IPS DF 6.9 (cell line): ENCODE data around the gene SNX15.
"Not testable (repeated sequence)": the region's sequence is repeated elsewhere in the genome, so short reads cannot be mapped to it uniquely, and the experiment has no call there.

Experiments
- DNase-seq: peaks from one replicate; pipeline ENCODE4 v3.0.0-alpha.2; 2013; ENCODE audit warnings: low read depth, low spot score
- H3K27ac ChIP-seq: one replicate; pipeline ENCODE4 v1.5.1; 2013; ENCODE audit warnings: low read length, control low read depth
- H3K27me3 ChIP-seq: 2 replicates; pipeline ENCODE4 v1.6.1; 2013; ENCODE audit warnings: mild to moderate bottlenecking, low read length; ENCODE audit not compliant: control insufficient read depth, insufficient read depth
- H3K36me3 ChIP-seq: 2 replicates; pipeline ENCODE4 v1.6.1; 2013; ENCODE audit warnings: low read length; ENCODE audit not compliant: control insufficient read depth, insufficient read depth
- H3K4me1 ChIP-seq: 2 replicates; pipeline ENCODE4 v1.6.1; 2013; ENCODE audit warnings: low read length; ENCODE audit not compliant: control insufficient read depth, insufficient read depth
- H3K4me3 ChIP-seq: 2 replicates; pipeline ENCODE4 v1.5.1; 2013; ENCODE audit warnings: mild to moderate bottlenecking, low read length
- H3K9me3 ChIP-seq: 2 replicates; pipeline ENCODE4 v1.6.1; 2013; ENCODE audit warnings: low read length, inconsistent platforms; ENCODE audit not compliant: control insufficient read depth, insufficient read depth
- WGBS: extraction: QIAGEN DNeasy Blood & Tissue Kit; methylation state at CpG from one replicate; pipeline ENCODE4 v1.1.7; 2013; ENCODE audit warnings: mixed read lengths, missing lambda C conversion rate; ENCODE audit not compliant: insufficient read length, insufficient coverage; 5-methylcytosine and 5-hydroxymethylcytosine counted together

The SNX15 gene

DNA sequence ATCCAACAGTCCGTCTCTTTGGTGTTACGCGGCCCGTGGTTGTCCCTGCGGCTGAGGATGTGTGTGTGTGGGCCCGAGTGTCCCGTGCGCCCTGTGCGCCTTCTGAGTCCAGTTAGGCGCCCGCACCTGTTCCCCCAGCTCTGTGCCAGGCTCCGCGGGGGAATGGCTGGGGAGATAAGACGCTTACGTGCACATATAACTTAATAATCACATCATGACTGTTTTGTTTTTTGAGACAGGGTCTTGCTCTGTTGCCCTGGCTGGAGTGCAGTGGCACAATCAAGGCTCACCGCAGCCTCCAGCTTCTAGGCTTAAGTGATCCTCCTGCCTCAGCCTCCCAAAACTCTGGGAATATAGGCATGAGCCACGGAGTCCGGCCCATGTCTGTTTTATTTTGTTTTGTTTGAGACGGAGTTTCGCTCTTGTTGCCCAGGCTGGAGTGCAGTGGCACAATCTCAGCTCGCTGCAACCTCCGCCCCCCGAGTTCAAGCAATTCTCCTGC is 12.5 kb upstream of the SNX15 start:
- no peak for DNase-seq
- Histone ChIP-seq H3K4me3 (peak overlapping the region; percentile 54; the same call in 1 of the 2 replicates), H3K36me3 (peaks cover 8% of the 10 kb centered on the region), H3K27ac (no peak overlapping the region), H3K27me3 (no peaks in the 10 kb centered on the region), H3K4me1 (no peaks in the 10 kb centered on the region; the same call in 1 of the 2 replicates), H3K9me3 (no peaks in the 10 kb centered on the region)
- no CpG with 5 or more reads among the region's 23 CpGs for WGBS

DNA sequence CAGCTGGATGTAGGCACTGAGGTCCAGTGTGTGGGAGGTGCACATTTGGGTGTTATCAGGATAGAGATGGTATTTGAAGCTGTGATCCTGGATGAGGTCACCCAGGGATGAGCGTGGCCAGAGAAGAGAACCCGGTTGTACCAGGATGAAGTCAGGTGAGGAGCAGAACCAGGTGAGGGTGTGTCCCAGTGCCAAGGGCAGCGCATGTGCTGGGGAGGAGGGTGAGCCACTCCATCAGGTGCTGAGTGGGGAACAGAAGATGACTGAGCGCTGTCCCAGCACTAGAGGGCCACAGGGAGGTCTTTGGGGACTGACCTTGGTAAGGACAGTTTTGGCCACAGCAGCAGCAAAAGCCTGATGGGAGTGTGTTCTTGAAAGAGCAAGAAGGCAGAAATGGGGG is 10.5 kb upstream of the SNX15 start:
- H3K4me3 ChIP-seq, result no peak overlapping the region
- H3K4me1 ChIP-seq, result no peaks in the 10 kb centered on the region; the same call in 1 of the 2 replicates
- peaks cover 12% of the 10 kb centered on the region for H3K36me3 ChIP-seq
- no CpG with 5 or more reads among the region's 4 CpGs for WGBS
- H3K27ac ChIP-seq, result no peak overlapping the region
- no peak for DNase-seq
- no peaks in the 10 kb centered on the region for H3K27me3 ChIP-seq
- no peaks in the 10 kb centered on the region for H3K9me3 ChIP-seq

DNA sequence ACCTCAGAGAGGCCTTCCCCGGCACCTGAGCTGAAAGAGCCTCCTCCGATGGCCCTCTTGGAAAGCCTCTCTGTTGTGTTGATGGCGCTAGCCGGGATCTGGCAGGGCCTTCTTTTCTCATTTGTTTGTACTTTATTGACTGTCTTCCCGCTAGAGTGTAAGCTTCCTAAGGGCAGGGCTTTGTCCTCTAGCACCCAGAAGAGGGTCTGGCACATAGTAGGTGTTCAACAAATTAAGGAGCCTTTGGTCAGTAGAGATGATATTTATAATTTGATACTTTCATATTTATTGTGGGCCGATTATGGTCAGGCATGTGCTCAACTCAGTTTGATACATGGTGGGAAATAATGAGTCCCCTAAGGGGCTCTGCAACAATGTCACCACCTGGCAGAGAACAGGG is 9.3 kb upstream of the SNX15 start:
- no CpG with 5 or more reads among the region's 6 CpGs for WGBS
- H3K4me1 ChIP-seq, result no peaks in the 10 kb centered on the region; the same call in 1 of the 2 replicates
- H3K4me3 ChIP-seq, result no peak overlapping the region
- H3K27ac ChIP-seq, result no peak overlapping the region
- DNase-seq, result no peak
- no peaks in the 10 kb centered on the region for H3K9me3 ChIP-seq
- peaks cover 12% of the 10 kb centered on the region for H3K36me3 ChIP-seq
- H3K27me3 ChIP-seq, result no peaks in the 10 kb centered on the region

DNA sequence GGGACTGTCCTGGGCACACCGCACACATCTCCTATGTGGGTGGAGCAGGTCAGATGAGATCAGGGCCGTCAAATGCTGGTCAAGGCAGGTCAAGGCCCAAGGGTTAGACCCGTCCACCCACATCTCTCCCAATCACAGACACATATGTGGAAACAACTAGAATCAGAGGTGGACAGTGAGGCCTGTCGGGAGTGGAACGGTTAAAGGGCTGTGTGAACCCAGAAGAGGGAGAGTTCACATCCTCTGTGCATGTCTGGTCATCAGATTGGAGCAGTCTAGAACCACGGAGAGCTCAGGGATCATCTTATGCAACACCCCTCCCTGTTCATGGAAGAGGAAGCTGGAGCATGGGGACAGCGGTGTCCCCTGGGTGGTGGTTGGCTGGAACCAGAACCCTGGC is 7.4 kb upstream of the SNX15 start:
- no peak overlapping the region for H3K27ac ChIP-seq
- no peaks in the 10 kb centered on the region for H3K27me3 ChIP-seq
- no peaks in the 10 kb centered on the region for H3K4me1 ChIP-seq
- H3K9me3 ChIP-seq, result no peaks in the 10 kb centered on the region
- H3K4me3 ChIP-seq, result no peak overlapping the region
- no CpG with 5 or more reads among the region's 7 CpGs for WGBS
- DNase-seq, result no peak
- peaks cover 12% of the 10 kb centered on the region for H3K36me3 ChIP-seq

DNA sequence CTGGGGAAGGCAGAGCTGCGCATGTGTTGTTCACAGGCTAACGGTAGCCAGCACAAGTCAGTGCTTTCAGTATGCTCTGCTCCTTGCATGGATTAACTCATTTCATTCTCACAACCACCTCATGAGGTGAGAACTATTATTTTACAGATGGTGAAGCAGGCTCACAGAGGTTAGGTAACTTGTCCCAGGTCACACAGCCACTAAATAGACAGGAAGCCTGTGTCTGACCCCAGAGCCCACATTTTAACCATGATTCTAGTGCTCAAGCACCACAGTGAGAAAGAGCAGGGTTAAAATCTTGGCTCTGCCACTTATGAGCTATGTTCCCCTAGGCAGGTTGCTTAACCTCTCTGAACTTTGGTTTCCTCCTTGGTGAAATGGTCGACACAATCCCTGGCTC is 6.2 kb upstream of the SNX15 start:
- Histone ChIP-seq H3K4me3 (no peak overlapping the region), H3K27ac (no peak overlapping the region), H3K9me3 (no peaks in the 10 kb centered on the region), H3K4me1 (no peaks in the 10 kb centered on the region), H3K27me3 (no peaks in the 10 kb centered on the region), H3K36me3 (peaks cover 12% of the 10 kb centered on the region)
- no peak for DNase-seq
- WGBS, result no CpG with 5 or more reads among the region's 3 CpGs

DNA sequence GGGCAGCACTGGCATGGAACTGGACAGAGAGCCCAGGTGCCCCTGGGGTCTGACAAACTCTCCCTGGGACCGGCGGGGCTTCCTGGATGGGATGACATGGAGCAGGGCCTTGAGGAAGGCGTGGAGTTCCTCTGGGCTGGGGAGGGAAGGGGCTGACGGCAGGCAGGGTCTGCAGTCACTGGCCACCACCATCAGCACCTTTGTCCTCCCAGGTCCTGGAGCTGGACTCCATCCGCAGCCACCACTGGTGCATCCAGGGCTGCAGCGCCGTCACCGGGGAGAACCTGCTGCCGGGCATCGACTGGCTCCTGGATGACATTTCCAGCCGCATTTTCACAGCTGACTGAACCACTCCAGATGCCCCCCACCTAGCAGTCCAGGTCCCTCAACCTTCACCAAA is 5.7 kb upstream of the SNX15 start:
- peaks cover 12% of the 10 kb centered on the region for H3K36me3 ChIP-seq
- H3K27ac ChIP-seq, result no peak overlapping the region
- no peak overlapping the region for H3K4me3 ChIP-seq
- H3K4me1 ChIP-seq, result no peaks in the 10 kb centered on the region
- H3K9me3 ChIP-seq, result no peaks in the 10 kb centered on the region
- WGBS, result no CpG with 5 or more reads among the region's 11 CpGs
- DNase-seq, result no peak
- H3K27me3 ChIP-seq, result no peaks in the 10 kb centered on the region

DNA sequence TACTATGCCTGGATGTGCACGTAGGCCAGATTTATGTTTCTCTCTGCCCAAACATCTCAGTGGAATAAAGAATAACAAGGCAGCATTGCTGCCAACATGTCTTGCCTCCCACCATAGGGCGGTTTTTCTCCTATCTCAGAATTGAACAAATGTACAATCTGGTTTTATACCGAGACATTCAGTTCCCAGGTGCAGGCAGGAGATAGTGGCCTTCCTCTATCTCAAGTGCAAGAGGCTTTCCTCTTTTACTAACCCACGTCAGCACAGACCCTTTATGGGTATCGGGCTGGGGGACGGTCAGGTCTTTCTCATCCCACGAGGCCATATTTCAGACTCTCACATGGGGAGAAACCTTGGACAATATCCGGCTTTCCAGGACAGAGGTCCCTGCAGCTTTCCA is 3.7 kb upstream of the SNX15 start:
- no CpG with 5 or more reads among the region's 8 CpGs for WGBS
- H3K27ac ChIP-seq, H3K36me3 ChIP-seq, H3K9me3 ChIP-seq, DNase-seq, H3K4me1 ChIP-seq, H3K4me3 ChIP-seq, H3K27me3 ChIP-seq: not testable (repeated sequence)

DNA sequence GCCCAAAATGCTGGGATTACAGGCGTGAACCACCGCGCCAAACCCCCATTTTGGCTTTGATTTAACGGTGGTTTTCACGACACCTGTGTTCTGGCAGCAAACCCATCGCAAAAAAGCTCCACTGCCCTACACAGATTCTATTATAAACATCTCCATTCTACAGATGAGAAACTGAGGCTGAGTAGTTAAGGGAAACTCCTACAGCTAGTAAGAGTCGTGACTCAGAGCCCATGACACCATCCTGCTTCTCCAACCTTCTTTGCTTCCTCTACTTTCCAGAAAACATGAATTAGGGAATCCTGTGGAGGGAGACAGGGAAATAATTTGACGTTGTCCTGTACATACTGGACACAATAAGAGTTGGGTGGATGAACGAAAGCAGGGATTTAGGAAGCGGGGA is 429 bp upstream of the SNX15 start:
- no peak overlapping the region for H3K27ac ChIP-seq
- no peaks in the 10 kb centered on the region for H3K27me3 ChIP-seq
- H3K9me3 ChIP-seq, result no peaks in the 10 kb centered on the region
- H3K36me3 ChIP-seq, result no peaks in the 10 kb centered on the region
- no peak for DNase-seq
- no CpG with 5 or more reads among the region's 10 CpGs for WGBS
- H3K4me1 ChIP-seq, result no peaks in the 10 kb centered on the region
- peak overlapping the region; percentile 93; the same call in 1 of the 2 replicates for H3K4me3 ChIP-seq

DNA sequence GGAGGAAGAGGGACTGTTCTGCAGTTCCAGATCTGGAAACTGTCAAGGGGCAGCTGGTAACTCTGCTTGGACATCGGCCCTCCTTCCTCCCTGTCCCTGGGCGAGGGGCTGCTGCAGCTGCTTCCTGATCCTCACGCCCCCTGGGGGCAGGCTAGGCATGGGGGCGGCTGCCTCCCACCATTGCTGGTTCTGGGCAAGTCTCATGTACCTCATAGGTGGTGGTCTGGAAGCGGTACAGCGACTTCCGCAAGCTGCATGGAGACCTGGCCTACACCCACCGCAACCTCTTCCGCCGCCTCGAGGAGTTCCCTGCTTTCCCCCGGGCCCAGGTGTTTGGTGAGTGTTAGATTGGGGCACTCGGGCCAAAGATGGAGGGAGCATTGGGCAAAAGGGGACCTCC is 5.0 kb downstream of the SNX15 start:
- Histone ChIP-seq H3K27ac (no peak overlapping the region), H3K36me3 (peaks cover 2% of the 10 kb centered on the region; the same call in 1 of the 2 replicates), H3K4me1 (no peaks in the 10 kb centered on the region), H3K9me3 (no peaks in the 10 kb centered on the region), H3K27me3 (no peaks in the 10 kb centered on the region), H3K4me3 (no peak overlapping the region)
- no peak for DNase-seq
- WGBS, result no CpG with 5 or more reads among the region's 13 CpGs

DNA sequence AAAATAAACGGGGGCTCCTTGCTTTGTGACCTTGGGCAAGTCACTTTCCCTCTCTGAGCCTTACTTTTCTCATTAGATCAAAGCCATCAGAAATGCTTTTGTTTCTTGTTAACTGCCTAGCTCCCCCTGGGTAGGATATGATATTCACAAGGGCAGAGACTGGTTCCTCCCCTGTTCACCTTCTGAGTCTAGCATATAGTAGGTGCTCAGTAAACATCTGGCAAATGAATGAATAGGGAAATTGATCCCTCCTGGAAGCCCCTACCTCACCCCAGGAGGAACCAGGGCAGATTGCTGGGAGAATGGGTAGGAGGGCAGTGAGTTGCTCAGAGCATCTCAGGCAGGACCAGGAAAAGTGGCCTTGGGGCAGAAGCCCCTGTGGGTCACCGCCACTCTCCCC is 7.2 kb downstream of the SNX15 start:
- H3K4me3 ChIP-seq, result no peak overlapping the region
- no peak overlapping the region for H3K27ac ChIP-seq
- DNase-seq, result no peak
- no peaks in the 10 kb centered on the region for H3K4me1 ChIP-seq
- no peaks in the 10 kb centered on the region for H3K9me3 ChIP-seq
- no CpG with 5 or more reads among the region's 2 CpGs for WGBS
- H3K27me3 ChIP-seq, result no peaks in the 10 kb centered on the region
- peaks cover 2% of the 10 kb centered on the region; the same call in 1 of the 2 replicates for H3K36me3 ChIP-seq

DNA sequence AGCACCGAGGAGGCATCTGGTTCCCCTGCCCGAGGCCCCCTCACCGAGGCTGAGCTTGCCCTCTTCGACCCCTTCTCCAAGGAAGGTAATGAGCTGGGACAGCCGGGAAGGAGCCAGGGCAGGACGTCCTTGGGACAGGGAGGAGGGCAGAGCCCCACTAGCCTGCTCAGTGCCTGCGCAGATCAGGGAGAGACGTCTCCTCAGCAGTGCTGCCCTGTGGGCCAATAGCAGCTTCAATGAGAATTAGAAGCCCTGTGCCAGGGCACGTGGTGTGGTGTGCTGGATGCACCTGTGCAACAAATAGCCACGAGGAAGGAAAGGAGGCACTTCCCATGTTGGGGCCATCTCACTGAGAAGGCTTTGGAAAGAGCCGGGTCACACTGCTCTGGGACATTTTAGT is 8.3 kb downstream of the SNX15 start:
- peaks cover 2% of the 10 kb centered on the region; the same call in 1 of the 2 replicates for H3K36me3 ChIP-seq
- no peak overlapping the region for H3K4me3 ChIP-seq
- no peaks in the 10 kb centered on the region for H3K27me3 ChIP-seq
- no peaks in the 10 kb centered on the region for H3K9me3 ChIP-seq
- DNase-seq, result no peak
- H3K4me1 ChIP-seq, result no peaks in the 10 kb centered on the region
- no peak overlapping the region for H3K27ac ChIP-seq
- WGBS, result no CpG with 5 or more reads among the region's 11 CpGs
